ENCODE measurements around the gene PLEKHG7.
"Not testable (repeated sequence)": the region's sequence is repeated elsewhere in the genome, so short reads cannot be mapped to it uniquely, and the experiment has no call there.

PLEKHG7 gene, protein sequence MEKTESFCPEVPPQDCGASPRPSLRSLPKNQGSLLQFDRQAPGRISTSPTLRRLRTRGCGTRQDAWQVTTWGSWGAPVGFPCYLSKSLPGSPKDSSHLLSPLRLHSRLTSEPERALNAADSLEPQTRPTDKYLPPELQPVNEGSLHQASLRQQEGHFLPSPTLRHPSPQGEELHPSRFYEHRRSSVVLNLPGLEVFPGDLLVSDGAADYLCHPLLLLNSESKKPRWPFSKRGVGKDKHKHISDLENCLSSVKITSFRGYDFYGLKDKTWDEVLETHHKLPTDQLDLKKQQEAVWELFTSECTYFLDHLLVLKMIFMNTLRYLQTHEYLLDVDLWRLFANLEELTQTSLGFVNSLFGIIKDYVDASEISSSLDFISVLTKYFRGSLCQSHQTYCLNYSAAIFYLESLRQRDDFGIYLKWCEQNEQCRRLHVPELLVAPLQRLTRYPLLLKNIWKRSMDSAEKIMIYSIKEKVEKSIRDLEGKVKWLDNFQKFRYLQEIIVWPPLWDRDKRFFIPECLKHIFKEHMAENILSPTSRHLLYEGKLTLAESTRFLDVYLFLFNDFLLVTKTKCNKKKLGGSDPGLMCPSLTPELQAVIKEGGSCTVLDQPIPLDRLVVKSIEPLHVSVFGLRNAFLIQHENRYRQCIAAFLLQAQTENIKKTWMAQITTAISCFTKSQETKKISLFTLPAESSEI

GRCh38 chr12:92702754-92703679 lies at the start of gene PLEKHG7:
TSS of gene PLEKHG7 (plus strand) at chr12:92702989. CDS start at chr12:92706632, 3,643 bp downstream.
- Mint-ChIP-seq H3K27ac (peak within 1 kb of the TSS; percentile 92), H3K4me1 (peaks cover 44% of the 10 kb centered on the region), H3K27me3 (no peaks in the 10 kb centered on the region), H3K9me3 (peaks cover 3% of the 10 kb centered on the region), H3K36me3 (peaks cover 8% of the 10 kb centered on the region), H3K4me3 (peak within 1 kb of the TSS; percentile 85)
- peak; percentile 93 for ATAC-seq

DNA sequence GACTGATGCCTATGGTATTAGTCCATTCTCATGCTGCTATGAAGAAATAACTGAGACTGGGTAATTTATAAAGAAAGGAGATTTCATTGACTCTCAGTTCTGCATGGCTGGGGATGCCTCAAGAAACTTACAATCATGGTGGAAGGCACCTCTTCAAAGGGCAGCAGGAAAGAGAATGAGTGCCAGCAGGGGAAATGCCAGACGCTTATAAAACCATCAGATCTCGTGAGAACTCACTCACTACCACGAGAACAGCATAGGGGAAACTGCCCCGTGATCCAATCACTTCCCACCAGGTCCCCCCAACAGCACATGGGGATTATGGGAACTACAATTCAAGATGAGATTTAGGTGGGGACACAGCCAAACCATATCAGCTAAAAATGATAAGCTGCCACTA lies 48.5 kb upstream of the PLEKHG7 start:
- not testable (repeated sequence) for H3K27ac Mint-ChIP-seq, H3K4me3 Mint-ChIP-seq, ATAC-seq, H3K36me3 Mint-ChIP-seq, H3K27me3 Mint-ChIP-seq, H3K9me3 Mint-ChIP-seq
- H3K4me1 Mint-ChIP-seq = peaks cover 13% of the 10 kb centered on the region

- no peak overlapping the region for H3K27ac Mint-ChIP-seq
- no peaks in the 10 kb centered on the region for H3K27me3 Mint-ChIP-seq
- peaks cover 9% of the 10 kb centered on the region for H3K4me1 Mint-ChIP-seq
- no peak for ATAC-seq
- H3K36me3 Mint-ChIP-seq = no peaks in the 10 kb centered on the region
- no peaks in the 10 kb centered on the region for H3K9me3 Mint-ChIP-seq
- no peak overlapping the region for H3K4me3 Mint-ChIP-seq
Measured at GRCh38 chr12:92654929-92655328, 47.9 kb upstream of the PLEKHG7 start.

DNA sequence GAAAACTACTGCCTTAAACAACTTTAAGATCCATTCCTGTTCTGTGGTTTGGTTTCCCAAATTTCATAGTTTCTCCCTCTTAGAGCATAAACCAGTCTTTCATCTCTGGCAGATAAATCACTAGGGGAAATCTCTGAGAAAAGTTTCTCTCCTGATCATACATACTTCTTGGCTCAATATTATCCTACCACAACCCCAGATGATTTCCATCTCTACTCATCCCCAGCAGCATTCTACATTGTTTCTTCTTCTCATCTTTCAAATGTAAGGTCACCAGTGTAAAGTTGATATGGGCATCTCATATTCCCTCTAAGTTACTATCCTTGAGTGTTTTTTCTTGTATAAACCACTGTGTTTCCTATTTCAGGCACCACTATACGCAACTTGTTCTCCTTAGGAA lies 45.9 kb upstream of the PLEKHG7 start:
- no peaks in the 10 kb centered on the region for H3K9me3 Mint-ChIP-seq
- H3K27ac Mint-ChIP-seq = no peak overlapping the region
- H3K4me3 Mint-ChIP-seq = no peak overlapping the region
- peaks cover 6% of the 10 kb centered on the region for H3K4me1 Mint-ChIP-seq
- H3K27me3 Mint-ChIP-seq = no peaks in the 10 kb centered on the region
- ATAC-seq = no peak
- no peaks in the 10 kb centered on the region for H3K36me3 Mint-ChIP-seq

DNA sequence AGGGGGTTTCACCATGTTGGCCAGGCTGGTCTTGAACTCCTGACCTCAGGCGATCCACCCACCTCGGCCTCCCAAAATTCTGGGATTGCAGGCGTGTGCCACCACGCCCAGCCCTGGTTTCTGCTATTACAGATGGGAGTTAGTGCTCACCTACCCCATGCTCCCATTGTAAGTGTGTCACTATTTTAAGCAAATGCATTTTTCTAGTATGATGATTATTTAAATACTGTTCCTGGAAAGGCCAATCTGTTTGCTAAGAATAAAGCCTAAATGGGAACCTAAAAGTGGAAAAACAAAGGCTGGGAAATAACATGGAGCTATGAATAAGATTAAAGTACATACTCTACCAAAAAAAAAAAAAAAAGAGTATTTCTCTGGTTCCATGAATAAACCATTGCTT lies 45.0 kb upstream of the PLEKHG7 start:
- Mint-ChIP-seq H3K27me3 (no peaks in the 10 kb centered on the region), H3K4me1 (peaks cover under 1% of the 10 kb centered on the region), H3K4me3 (no peak overlapping the region), H3K9me3 (no peaks in the 10 kb centered on the region), H3K36me3 (no peaks in the 10 kb centered on the region), H3K27ac (no peak overlapping the region)
- no peak for ATAC-seq

DNA sequence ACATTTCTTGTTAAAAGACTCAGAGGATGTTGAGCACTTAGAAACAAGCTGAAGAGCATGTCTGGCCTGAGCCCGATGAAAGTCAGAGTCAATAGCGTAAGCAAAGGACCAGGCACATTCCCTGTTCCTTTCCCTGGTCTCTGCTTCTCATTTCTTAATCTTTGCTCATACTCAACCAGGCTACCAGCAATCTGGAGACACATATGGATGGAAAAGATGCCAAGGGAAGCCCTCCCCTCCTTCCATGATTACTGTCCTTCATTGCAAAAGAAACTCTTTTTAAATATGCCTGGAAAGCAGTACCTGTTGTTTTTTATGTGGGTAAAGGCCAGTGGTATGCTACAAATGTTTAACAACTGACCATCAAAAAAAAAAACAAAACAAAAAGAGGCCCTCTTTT lies 44.2 kb upstream of the PLEKHG7 start:
- Mint-ChIP-seq H3K9me3 (no peaks in the 10 kb centered on the region), H3K36me3 (no peaks in the 10 kb centered on the region), H3K27me3 (no peaks in the 10 kb centered on the region), H3K4me1 (no peaks in the 10 kb centered on the region), H3K4me3 (no peak overlapping the region), H3K27ac (no peak overlapping the region)
- no peak for ATAC-seq

- H3K36me3 Mint-ChIP-seq = no peaks in the 10 kb centered on the region
- no peak overlapping the region for H3K27ac Mint-ChIP-seq
- H3K4me1 Mint-ChIP-seq = no peaks in the 10 kb centered on the region
- H3K4me3 Mint-ChIP-seq = no peak overlapping the region
- no peaks in the 10 kb centered on the region for H3K9me3 Mint-ChIP-seq
- H3K27me3 Mint-ChIP-seq = no peaks in the 10 kb centered on the region
- no peak for ATAC-seq
Measured at GRCh38 chr12:92661269-92661668, 41.5 kb upstream of the PLEKHG7 start.

DNA sequence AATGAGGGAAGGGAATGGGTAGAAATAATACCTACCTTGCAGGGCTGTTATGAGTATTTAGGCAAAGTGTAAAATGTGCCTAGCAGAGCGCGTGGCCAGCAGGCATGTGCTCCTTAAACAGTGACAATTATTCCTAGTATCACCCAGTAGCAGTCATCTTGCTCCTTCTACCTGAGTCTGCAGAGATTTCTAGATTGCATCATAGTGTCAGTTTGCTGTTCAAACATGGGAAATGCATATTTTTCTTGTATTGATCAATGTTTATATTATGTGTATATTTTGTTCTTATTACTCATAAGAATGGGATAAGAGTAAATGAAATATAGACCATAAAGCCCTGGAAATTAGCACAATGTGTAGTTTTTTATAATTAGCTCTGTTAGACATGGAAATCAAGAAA lies 37.3 kb upstream of the PLEKHG7 start:
- peaks cover 12% of the 10 kb centered on the region for H3K4me1 Mint-ChIP-seq
- no peaks in the 10 kb centered on the region for H3K36me3 Mint-ChIP-seq
- no peaks in the 10 kb centered on the region for H3K27me3 Mint-ChIP-seq
- no peak overlapping the region for H3K4me3 Mint-ChIP-seq
- H3K9me3 Mint-ChIP-seq = no peaks in the 10 kb centered on the region
- ATAC-seq = no peak
- H3K27ac Mint-ChIP-seq = no peak overlapping the region

DNA sequence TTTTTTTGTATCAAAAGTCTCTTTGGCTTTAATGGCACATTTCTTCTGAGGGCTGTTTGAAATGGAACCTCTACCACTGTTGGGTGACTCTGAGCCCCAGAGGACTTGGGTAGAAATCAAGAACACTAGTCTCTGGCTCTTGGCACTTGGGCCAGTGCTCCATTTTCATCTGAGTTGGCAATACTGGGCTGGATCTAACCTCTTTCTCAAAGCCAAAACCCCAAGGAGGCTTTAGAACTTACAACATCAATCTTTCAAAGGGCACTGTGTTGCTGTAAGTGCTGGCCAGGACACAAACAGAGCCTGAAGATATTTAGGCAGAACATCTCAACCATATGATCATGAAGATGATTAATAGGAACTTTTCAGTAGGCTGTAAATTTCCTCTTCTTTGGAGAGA lies 34.0 kb upstream of the PLEKHG7 start:
- Mint-ChIP-seq H3K36me3 (no peaks in the 10 kb centered on the region), H3K9me3 (peaks cover 3% of the 10 kb centered on the region), H3K27me3 (no peaks in the 10 kb centered on the region), H3K4me3 (no peak overlapping the region), H3K27ac (no peak overlapping the region), H3K4me1 (peaks cover 31% of the 10 kb centered on the region)
- ATAC-seq = no peak

DNA sequence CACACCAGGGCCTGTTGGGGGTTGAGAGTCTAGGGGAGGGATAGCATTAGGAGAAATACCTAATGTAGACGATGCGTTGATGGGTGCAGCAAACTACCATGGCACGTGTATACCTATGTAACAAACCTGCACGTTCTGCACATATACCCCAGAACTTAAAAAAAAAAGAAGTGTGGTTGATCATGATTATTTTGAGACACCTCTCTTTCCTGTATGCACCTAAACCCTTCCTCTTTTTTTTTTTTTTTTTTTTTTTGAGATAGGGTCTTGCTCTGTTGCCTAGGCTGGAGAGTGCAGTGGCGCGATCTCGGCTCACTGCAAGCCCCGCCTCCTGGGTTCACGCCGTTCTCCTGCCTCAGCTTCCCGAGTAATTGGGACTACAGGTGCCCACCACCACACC lies 31.3 kb upstream of the PLEKHG7 start:
- H3K36me3 Mint-ChIP-seq, H3K27ac Mint-ChIP-seq, H3K9me3 Mint-ChIP-seq, H3K27me3 Mint-ChIP-seq: not testable (repeated sequence)
- H3K4me3 Mint-ChIP-seq = peak overlapping the region; percentile 28
- ATAC-seq = peak; percentile 59
- H3K4me1 Mint-ChIP-seq = peaks cover 31% of the 10 kb centered on the region

DNA sequence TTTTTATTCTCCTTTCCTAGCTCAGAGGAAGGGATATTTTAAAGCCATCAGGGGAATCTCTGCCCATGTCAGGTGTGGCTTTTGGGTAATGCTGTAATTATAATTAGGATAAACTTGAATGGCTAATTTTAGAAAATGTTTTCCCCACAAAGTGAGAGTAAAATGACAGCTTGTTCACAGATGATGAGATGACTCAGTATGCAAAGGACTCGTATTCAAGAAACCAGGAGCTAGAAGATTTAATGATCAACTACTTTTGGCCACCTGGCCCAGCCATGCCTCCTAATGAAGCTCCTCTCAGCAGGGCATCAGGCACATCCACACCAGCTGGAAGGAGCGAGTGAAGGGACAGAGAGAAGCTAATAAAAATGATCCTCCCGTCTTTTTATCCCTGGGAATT lies 29.0 kb upstream of the PLEKHG7 start:
- Mint-ChIP-seq H3K4me3 (no peak overlapping the region), H3K36me3 (no peaks in the 10 kb centered on the region), H3K27me3 (no peaks in the 10 kb centered on the region), H3K4me1 (peaks cover 31% of the 10 kb centered on the region), H3K9me3 (peaks cover 3% of the 10 kb centered on the region), H3K27ac (no peak overlapping the region)
- ATAC-seq = no peak

DNA sequence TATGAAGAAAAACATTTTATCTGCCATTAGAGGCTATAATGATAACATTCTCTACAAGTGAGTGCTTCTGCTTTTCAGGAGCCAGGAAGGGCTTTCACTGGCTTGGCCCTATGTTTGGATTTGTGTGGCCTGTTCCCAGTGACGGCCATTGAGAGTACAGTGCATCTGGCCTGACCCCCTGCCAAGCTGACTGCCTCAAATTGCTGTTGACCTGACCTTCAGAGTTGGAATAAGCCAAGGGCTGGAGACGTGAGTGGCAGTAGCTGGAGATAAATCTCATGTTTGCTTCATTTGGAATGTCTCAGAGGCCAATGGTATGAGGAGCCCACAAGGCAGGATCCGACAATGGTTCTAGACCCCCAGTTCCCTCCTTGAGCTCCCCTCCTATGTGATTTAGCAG lies 28.3 kb upstream of the PLEKHG7 start:
- H3K27me3 Mint-ChIP-seq = no peaks in the 10 kb centered on the region
- H3K36me3 Mint-ChIP-seq = no peaks in the 10 kb centered on the region
- ATAC-seq = no peak
- no peak overlapping the region for H3K27ac Mint-ChIP-seq
- H3K4me1 Mint-ChIP-seq = peaks cover 29% of the 10 kb centered on the region
- H3K4me3 Mint-ChIP-seq = no peak overlapping the region
- peaks cover 3% of the 10 kb centered on the region for H3K9me3 Mint-ChIP-seq

GRCh38 chr12:92675092-92675865 lies 27.5 kb upstream of the PLEKHG7 start:
- Mint-ChIP-seq H3K9me3 (peaks cover 3% of the 10 kb centered on the region), H3K27me3 (no peaks in the 10 kb centered on the region), H3K27ac (no peak overlapping the region), H3K36me3 (no peaks in the 10 kb centered on the region), H3K4me1 (peaks cover 21% of the 10 kb centered on the region), H3K4me3 (no peak overlapping the region)
- ATAC-seq = peak; percentile 45

- H3K27me3 Mint-ChIP-seq = no peaks in the 10 kb centered on the region
- peaks cover 7% of the 10 kb centered on the region for H3K4me1 Mint-ChIP-seq
- no peaks in the 10 kb centered on the region for H3K9me3 Mint-ChIP-seq
- H3K27ac Mint-ChIP-seq = peak overlapping the region; percentile 24
- H3K4me3 Mint-ChIP-seq = no peak overlapping the region
- H3K36me3 Mint-ChIP-seq = no peaks in the 10 kb centered on the region
- ATAC-seq = no peak
Measured at GRCh38 chr12:92676710-92677109, 26.1 kb upstream of the PLEKHG7 start.

- ATAC-seq = no peak
- H3K27ac Mint-ChIP-seq = no peak overlapping the region
- H3K36me3 Mint-ChIP-seq = no peaks in the 10 kb centered on the region
- H3K27me3 Mint-ChIP-seq = no peaks in the 10 kb centered on the region
- H3K4me1 Mint-ChIP-seq = no peaks in the 10 kb centered on the region
- H3K4me3 Mint-ChIP-seq = no peak overlapping the region
- peaks cover 3% of the 10 kb centered on the region for H3K9me3 Mint-ChIP-seq
Measured at GRCh38 chr12:92690601-92691000, 12.2 kb upstream of the PLEKHG7 start.

All from stimulated activated memory B cell treated with anti-CD40 and anti-IgM and Interleukin-4, amounts not matched to agents 10 μg/mL and 1 μg/mL and 100 μg/mL, for 72 hours (primary cell).